CD4-positive, alpha-beta T cell treated with Interleukin-12 subunit alpha and Interleukin-12 subunit beta, for 1 hour (primary cell): ENCODE measurements around the gene PRAMEF7.
"Not testable (repeated sequence)": the region's sequence is repeated elsewhere in the genome, so short reads cannot be mapped to it uniquely, and the experiment has no call there.

Experiments used
- DNase-seq: peaks from one replicate; pipeline ENCODE4 v3.0.0-alpha.2; 2020

Gene PRAMEF7

DNA sequence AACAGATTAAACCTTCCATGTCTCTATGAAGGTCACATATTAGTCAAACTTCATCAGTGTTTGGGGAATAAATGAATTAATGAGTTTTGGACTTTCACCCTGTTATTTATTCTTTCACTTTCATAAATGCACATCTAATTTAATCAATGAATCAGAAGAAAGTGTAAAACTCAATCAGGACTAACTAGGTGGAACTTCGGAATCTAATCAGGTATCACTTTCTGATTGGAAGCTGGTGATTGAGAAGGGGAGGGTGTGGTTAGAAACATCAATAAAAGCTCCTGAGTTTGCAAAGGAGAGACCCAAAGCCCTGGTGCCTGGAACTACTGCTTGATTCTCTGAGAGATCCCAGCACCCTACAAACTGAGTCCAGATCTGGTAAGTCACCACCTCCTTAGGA is at the start of gene PRAMEF7:
Gene PRAMEF7 (plus strand): TSS at position 301 of the 400 bp plus-strand sequence. CDS start 1,083 bp downstream, outside the sequence.
- DNase-seq: not testable (repeated sequence)

DNA sequence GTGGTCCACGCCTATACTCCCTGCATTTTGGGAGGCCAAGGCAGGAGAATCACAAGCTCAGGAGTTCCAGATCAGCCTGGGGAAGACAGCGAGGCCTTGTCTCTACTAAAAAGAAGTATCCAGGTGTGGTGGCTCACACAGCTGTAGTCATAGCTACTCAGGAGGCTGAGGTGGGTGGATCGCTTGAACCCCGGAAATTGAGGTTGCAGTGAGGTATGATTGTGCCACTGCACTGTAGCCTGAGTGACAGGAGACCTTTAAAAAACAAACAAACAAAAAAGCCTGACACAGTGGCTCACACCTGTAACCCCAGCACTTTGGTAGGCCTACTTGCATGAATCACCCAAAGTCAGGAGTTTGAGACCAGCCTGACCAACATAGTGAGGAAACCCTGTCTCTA is 38.0 kb upstream of the PRAMEF7 start:
- DNase-seq: not testable (repeated sequence)

DNA sequence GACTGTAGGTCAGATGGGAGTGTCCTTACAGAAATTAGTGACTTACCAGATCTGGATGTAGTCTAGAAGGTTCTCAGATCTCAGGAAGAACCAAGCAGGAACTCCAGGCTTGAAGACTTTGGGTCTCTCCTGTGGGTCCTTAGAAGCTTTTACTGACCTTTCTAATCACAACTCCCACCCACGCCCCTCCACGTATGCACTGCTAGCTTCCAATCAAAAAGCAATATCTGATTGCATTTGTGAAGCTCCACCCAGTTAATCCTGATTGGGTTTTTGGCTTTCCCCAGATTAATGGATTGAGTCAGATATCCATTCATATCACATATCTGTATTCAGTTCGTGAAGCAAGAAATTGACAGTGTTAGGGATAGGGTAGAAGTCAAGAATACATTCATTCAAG is 30.3 kb upstream of the PRAMEF7 start, which contains the start of gene PRAMEF4:
Gene PRAMEF4 (minus strand): TSS at position 101 of the 400 bp plus-strand sequence. CDS start 2,807 bp downstream, outside the sequence.
- DNase-seq: not testable (repeated sequence)

DNA sequence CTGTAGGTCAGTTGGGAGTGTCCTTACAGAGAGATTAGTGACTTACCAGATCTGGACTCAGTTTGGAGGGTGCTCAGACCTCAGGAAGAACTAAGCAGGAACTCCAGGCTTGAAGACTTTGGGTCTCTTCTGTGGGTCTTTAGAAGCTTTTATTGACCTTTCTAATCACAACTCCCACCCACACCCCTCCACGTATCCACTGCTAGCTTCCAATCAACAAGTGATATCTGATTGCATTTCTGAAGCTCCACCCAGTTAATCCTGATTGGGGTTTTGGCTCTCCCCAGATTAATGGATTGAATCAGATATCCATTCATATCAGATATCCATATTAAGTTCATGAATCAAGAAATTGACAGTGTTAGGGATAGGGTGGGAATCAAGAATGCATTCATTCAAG is 18.2 kb upstream of the PRAMEF7 start, which contains the start of gene PRAMEF10:
Gene PRAMEF10 (minus strand): TSS at position 101 of the 400 bp plus-strand sequence. CDS start 2,423 bp downstream, outside the sequence.
- not testable (repeated sequence) for DNase-seq

DNA sequence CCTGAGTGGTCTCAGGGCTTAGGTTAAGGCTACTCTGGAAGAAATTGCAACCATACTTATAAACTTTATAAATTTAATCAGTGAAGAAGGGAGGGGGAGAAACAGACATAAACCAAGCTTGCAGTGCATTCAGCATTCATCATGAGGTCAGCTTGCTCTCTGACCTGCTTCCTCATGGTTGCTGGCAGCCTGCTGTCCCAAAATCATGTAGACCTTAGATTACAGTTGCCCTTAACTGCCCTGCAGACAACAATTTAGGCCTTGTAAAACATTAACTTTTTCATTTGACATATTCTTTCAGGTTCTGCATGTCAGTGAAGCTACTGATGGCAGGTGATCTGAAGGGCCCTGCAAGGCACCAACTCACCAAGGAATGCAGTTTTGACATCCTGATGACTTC is 17.2 kb upstream of the PRAMEF7 start:
- not testable (repeated sequence) for DNase-seq

DNA sequence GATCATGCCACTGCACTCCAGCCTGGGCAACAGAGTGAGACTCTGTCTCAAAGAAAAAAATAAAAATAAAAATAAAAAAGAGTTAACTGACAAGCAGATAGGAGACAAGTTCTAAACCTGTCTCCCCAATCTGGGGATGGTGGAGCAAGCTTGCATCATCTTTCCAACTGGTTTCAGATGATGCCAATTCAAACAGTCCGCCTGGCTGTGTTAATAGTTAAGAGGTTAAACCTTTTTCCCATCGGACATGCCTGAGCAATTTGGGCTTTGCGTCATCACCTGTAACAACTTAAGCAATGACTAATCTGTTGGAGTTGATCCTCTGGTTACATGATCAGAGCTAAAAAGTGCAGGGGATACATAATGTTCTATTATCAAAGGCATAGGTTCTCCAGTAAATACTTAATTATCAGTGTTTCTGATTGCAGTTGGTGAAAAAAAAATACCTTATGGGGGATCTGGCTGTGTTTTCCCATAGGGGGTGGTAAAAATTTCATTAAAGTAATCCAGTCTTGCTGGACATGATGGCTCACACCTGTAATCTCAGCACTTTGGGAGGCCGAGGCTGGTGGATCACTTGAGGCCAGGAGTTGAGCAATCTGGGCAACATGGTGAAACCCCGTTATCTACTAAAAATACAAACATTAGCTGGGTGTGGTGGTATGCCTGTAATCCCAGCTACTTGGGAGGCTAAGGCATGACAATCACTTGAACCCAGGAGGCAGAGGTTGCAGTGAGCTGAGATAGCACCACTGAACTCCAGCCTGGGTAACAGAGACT is 12.4 kb upstream of the PRAMEF7 start:
- not testable (repeated sequence) for DNase-seq

DNA sequence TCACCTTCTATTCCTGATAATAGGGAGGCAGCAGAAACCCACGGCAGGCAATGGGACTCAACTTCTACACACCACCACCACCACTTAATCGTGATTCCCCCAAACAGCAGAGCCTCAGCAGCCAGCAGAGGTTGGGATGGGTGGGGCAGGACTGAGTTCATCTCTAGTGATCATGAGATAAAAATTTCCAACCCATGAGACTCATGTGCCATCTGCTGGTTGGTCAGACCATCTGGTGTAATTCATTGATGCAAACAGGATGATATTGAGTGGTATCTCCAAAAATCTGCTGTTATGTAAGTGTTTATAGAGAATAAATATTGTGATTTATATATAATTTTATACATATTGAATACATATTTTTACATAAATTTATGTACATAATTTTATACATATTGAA is 5.3 kb downstream of the PRAMEF7 start:
- not testable (repeated sequence) for DNase-seq

DNA sequence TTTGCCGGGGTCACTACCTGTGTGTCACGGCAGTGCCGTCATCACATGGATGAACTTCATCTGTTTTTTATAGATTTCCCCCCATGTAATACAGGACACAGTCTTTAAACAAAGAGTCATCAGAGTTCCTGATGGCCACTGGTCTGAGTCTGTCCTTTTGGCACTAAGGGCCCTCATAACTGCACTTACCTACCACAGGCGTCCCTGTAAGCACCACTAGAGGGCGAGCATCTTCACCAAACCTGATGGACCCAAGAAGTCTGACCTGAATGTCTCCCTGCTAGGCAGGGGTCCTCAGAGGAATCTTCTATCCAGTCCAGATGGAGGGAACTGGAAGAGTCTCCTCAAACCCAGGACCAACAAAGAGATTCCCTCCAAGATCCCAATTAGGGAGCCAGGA is 8.0 kb downstream of the PRAMEF7 start:
- DNase-seq: not testable (repeated sequence)

DNA sequence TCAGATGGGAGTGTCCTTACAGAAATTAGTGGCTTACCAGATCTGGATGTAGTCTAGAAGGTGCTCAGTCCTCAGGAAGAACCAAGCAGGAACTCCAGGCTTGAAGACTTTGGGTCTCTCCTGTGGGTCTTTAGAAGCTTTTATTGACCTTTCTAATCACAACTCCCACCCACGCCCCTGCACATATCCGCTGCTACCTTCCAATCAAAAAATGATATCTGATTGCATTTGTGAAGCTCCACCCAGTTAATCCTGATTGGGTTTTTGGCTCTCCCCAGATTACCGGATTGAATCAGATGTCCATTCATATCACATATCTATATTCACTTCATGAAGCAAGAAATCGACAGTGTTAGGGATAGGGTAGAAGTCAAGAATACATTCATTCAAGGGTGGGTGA is 31.1 kb downstream of the PRAMEF7 start, which contains the start of gene PRAMEF6:
Gene PRAMEF6 (minus strand): TSS at position 101 of the 400 bp plus-strand sequence. CDS start 5,062 bp downstream, outside the sequence.
- DNase-seq: not testable (repeated sequence)
